Calu3 (cell line): Measurements from ENCODE around the gene F2R. TPM values are rescaled to one million over a fixed set of nuclear protein-coding genes. Genes with fewer than 3 reads are reported as not detected.

Experiments used
- BruUV-seq: library from RNA; stranded (reverse); fragments of 400-500 nt; replicated peaks from 2 replicates; lab custom pipeline; 2021; lab: Mats Ljungman, UMichigan
- CTCF ChIA-PET: fragments of 300-600 bp; sonication (Branson Sonifier 250); formaldehyde crosslinking; loops from one replicate; lab custom pipeline; 2022; ENCODE audit warnings: antibody characterized with exemption; lab: Charles Lee
- DNase-seq: peaks from one replicate; pipeline ENCODE4 v3.0.0; 2022
- H3K27ac Mint-ChIP-seq: one replicate; pipeline ENCODE4 v1.8.0; 2022; ENCODE audit warnings: mixed read lengths; ENCODE audit not compliant: unreplicated experiment
- H3K27me3 Mint-ChIP-seq: one replicate; pipeline ENCODE4 v1.8.0; 2022; ENCODE audit warnings: mixed read lengths; ENCODE audit not compliant: unreplicated experiment
- H3K36me3 Mint-ChIP-seq: one replicate; pipeline ENCODE4 v1.8.0; 2022; ENCODE audit warnings: mild to moderate bottlenecking, moderate library complexity, mixed read lengths; ENCODE audit not compliant: insufficient read depth, unreplicated experiment
- H3K4me1 Mint-ChIP-seq: one replicate; pipeline ENCODE4 v1.8.0; 2022; ENCODE audit warnings: mild to moderate bottlenecking, low read depth, mixed read lengths; ENCODE audit not compliant: unreplicated experiment
- H3K4me3 Mint-ChIP-seq: one replicate; pipeline ENCODE4 v1.8.0; 2022; ENCODE audit warnings: mild to moderate bottlenecking, low read depth, moderate library complexity, mixed read lengths; ENCODE audit not compliant: unreplicated experiment
- H3K9me3 Mint-ChIP-seq: one replicate; pipeline ENCODE4 v1.8.0; 2022; ENCODE audit warnings: low read depth, mixed read lengths; ENCODE audit not compliant: unreplicated experiment
- CTCF ChIP-seq: fragments of 200-600 bp; IDR thresholded peaks from one replicate; pipeline ENCODE4 v1.8.0; 2022; ENCODE audit warnings: antibody characterized with exemption; ENCODE audit not compliant: unreplicated experiment
- intact Hi-C: fragments of 100-400 bp; cut with micrococcal nuclease; formaldehyde crosslinking; loops from one replicate; pipeline ENCODE4 v1.10.0; 2022; ENCODE audit not compliant: unreplicated experiment
- total RNA-seq: library from RNA; stranded (reverse); gene quantifications from 2 replicates; pipeline ENCODE4 v1.2.3, GENCODE V29; 2022

Gene F2R
- total RNA-seq, 1 experiment from 2014 or later, result 14.4 TPM

- intact Hi-C loops, result no loop called here
These were observed 26.7 kb downstream of the F2R start for GRCh38 chr5:76742583-76742982.

GRCh38 chr5:76744632-76745031, 28.7 kb downstream of the F2R start:
- BruUV-seq, result no TSS peak
- CTCF ChIA-PET, result no interaction called here

More at GRCh38 chr5:76742583-76742982, 26.7 kb downstream of the F2R start:
- H3K36me3 Mint-ChIP-seq, result peaks cover 11% of the 10 kb centered on the region
- no TSS peak for BruUV-seq
- H3K4me3 Mint-ChIP-seq, result no peak overlapping the region
- CTCF ChIA-PET, result no interaction called here
- no peak for TF ChIP-seq CTCF
- H3K27ac Mint-ChIP-seq, result no peak overlapping the region
- H3K4me1 Mint-ChIP-seq, result peaks cover 12% of the 10 kb centered on the region
- DNase-seq, result no peak
- H3K27me3 Mint-ChIP-seq, result no peaks in the 10 kb centered on the region
- no peaks in the 10 kb centered on the region for H3K9me3 Mint-ChIP-seq

GRCh38 chr5:76745670-76746069, 29.7 kb downstream of the F2R start:
- H3K4me3 Mint-ChIP-seq, result no peak overlapping the region
- CTCF ChIA-PET, result interaction anchor here (0.7 to 1.1 kb wide), 2 partner anchors 21 to 145 kb away, joined by 3 read pairs; no protein-coding TSS in a partner anchor
- no peaks in the 10 kb centered on the region for H3K27me3 Mint-ChIP-seq
- no peaks in the 10 kb centered on the region for H3K4me1 Mint-ChIP-seq
- no TSS peak for BruUV-seq
- no peak for DNase-seq
- intact Hi-C loops, result no loop called here
- H3K9me3 Mint-ChIP-seq, result no peaks in the 10 kb centered on the region
- no peak for TF ChIP-seq CTCF
- no peak overlapping the region for H3K27ac Mint-ChIP-seq
- H3K36me3 Mint-ChIP-seq, result no peaks in the 10 kb centered on the region

More at GRCh38 chr5:76744632-76745031, 28.7 kb downstream of the F2R start:
- H3K36me3 Mint-ChIP-seq, result no peaks in the 10 kb centered on the region
- no peaks in the 10 kb centered on the region for H3K4me1 Mint-ChIP-seq
- no peaks in the 10 kb centered on the region for H3K27me3 Mint-ChIP-seq
- no peak overlapping the region for H3K27ac Mint-ChIP-seq
- H3K9me3 Mint-ChIP-seq, result no peaks in the 10 kb centered on the region
- intact Hi-C loops, result no loop called here
- DNase-seq, result no peak
- TF ChIP-seq CTCF, result no peak
- H3K4me3 Mint-ChIP-seq, result no peak overlapping the region

GRCh38 chr5:76746677-76747076, 30.8 kb downstream of the F2R start:
- intact Hi-C loops, result no loop called here
- H3K9me3 Mint-ChIP-seq, result no peaks in the 10 kb centered on the region
- no peak overlapping the region for H3K27ac Mint-ChIP-seq
- no peak for DNase-seq
- no peaks in the 10 kb centered on the region for H3K27me3 Mint-ChIP-seq
- no peaks in the 10 kb centered on the region for H3K36me3 Mint-ChIP-seq
- CTCF ChIA-PET, result interaction anchor here (1.1 kb wide), 1 partner anchor 20 kb away, joined by 3 read pairs; no protein-coding TSS in a partner anchor
- no peak for TF ChIP-seq CTCF
- BruUV-seq, result no TSS peak
- no peaks in the 10 kb centered on the region for H3K4me1 Mint-ChIP-seq
- no peak overlapping the region for H3K4me3 Mint-ChIP-seq
